K562 (cell line): ENCODE measurements around the gene CPTP. TPM values are rescaled to one million over a fixed set of nuclear protein-coding genes. Genes with fewer than 3 reads are reported as not detected.

Source experiments
- ARID2 ChIP-seq: fragments of 450-650 bp; IDR thresholded peaks from 2 replicates; pipeline ENCODE4 v1.6.1; 2017; ENCODE audit warnings: antibody characterized with exemption, mild to moderate bottlenecking
- CBFA2T2 ChIP-seq: fragments of 450-650 bp; conservative IDR thresholded peaks from 2 replicates; pipeline ENCODE4 v1.6.1; 2017; ENCODE audit warnings: mild to moderate bottlenecking
- CHD2 ChIP-seq: IDR thresholded peaks from 2 replicates; pipeline ENCODE4 v1.6.1; 2011; ENCODE audit warnings: low read depth, low read length
- EGR1 ChIP-seq: fragments of 450-650 bp; conservative IDR thresholded peaks from 2 replicates; pipeline ENCODE4 v1.6.1; 2017; ENCODE audit warnings: mild to moderate bottlenecking
- MIER1 ChIP-seq: fragments of 450-650 bp; IDR thresholded peaks from 2 replicates; pipeline ENCODE4 v1.6.1; 2016; ENCODE audit warnings: antibody characterized with exemption, mild to moderate bottlenecking, low read depth
- NR4A1 ChIP-seq, 2 experiments: fragments of 250-450 bp in 1 of 2; fragments of 450-650 bp in 1 of 2; sonication (Bioruptor Pico) in 1 of 2; IDR thresholded peaks; 2 replicates each; pipeline versions ENCODE4 v1.4.0 to v1.6.1; 2016 to 2020; ENCODE audit warnings: mild to moderate bottlenecking in 2 of 2, missing compliant biosample characterization in 1 of 2, missing genetic modification characterization in 1 of 2, moderate library complexity in 1 of 2
- RBBP5 ChIP-seq: fragments of 200-600 bp; sonication (generic); IDR thresholded peaks from 2 replicates; pipeline ENCODE4 v1.6.1; 2012; ENCODE audit warnings: borderline replicate concordance, mild to moderate bottlenecking, low read length, control low read depth, inconsistent platforms; ENCODE audit not compliant: insufficient read depth, poor library complexity, severe bottlenecking
- SMC3 ChIP-seq: conservative IDR thresholded peaks from 2 replicates; pipeline ENCODE4 v1.6.1; 2011; ENCODE audit warnings: low read depth, low read length, improper control_type of control experiment; ENCODE audit not compliant: insufficient read depth
- TOE1 ChIP-seq, 2 experiments: fragments of 450-650 bp in 1 of 2; sonication (generic) in 1 of 2; formaldehyde crosslinking in 1 of 2; IDR thresholded peaks; 2 replicates each; pipeline versions ENCODE4 v1.7.1 to v1.8.0; 2016 to 2022; ENCODE audit warnings: borderline replicate concordance in 2 of 2, mild to moderate bottlenecking in 2 of 2, antibody characterized with exemption in 1 of 2, inconsistent platforms in 1 of 2, low read depth in 1 of 2, missing genetic modification reagents in 1 of 2, moderate library complexity in 1 of 2
- YY1 ChIP-seq, 3 experiments: IDR thresholded peaks; 2 replicates each; pipeline ENCODE4 v1.6.1; 2011; ENCODE audit warnings: low read length in 2 of 3, mild to moderate bottlenecking in 2 of 3, moderate library complexity in 2 of 3, borderline replicate concordance in 1 of 3, control low read depth in 1 of 3, low read depth in 1 of 3; ENCODE audit not compliant: insufficient read depth in 3 of 3, insufficient replicate concordance in 2 of 3, control insufficient read depth in 1 of 3, insufficient read length in 1 of 3; ENCODE audit errors: extremely low read depth in 1 of 3
- ZBTB17 ChIP-seq: fragments of 450-650 bp; formaldehyde crosslinking; IDR thresholded peaks from 2 replicates; pipeline ENCODE4 v1.4.0; 2020; ENCODE audit warnings: mild to moderate bottlenecking
- ZNF124 ChIP-seq: sonication (generic); formaldehyde crosslinking; IDR thresholded peaks from 2 replicates; pipeline ENCODE4 v1.8.1; 2022; ENCODE audit warnings: missing genetic modification reagents
- ZNF431 ChIP-seq: sonication (generic); formaldehyde crosslinking; IDR thresholded peaks from 2 replicates; pipeline ENCODE4 v1.8.0; 2022; ENCODE audit warnings: mild to moderate bottlenecking, missing genetic modification reagents
- polyA plus RNA-seq, 8 experiments: library from polyadenylated mRNA; depleted of rRNA in 4 of 8; stranded (reverse) in 5 of 8; unstranded in 3 of 8; fragments of >200 nt; fragmentation: Nextera tagmentation in 2 of 8; fragmentation: Illumina TruSeq in 1 of 8; extraction: Ambion mirVana in 2 of 8; extraction: Trizol in 1 of 8; gene quantifications; 2 replicates each; pipeline versions ENCODE4 v1.2.1 to v1.2.3, GENCODE V29; 2011 to 2014; ENCODE audit warnings: inconsistent platforms in 1 of 8, missing spikeins in 1 of 8
- total RNA-seq, 7 experiments: library from RNA; depleted of rRNA in 6 of 7; stranded (reverse); fragments of >200 nt in 6 of 7; fragmentation: Illumina TruSeq in 2 of 7; extraction: Trizol in 2 of 7; gene quantifications; 2 replicates each; pipeline versions ENCODE4 v1.2.1 to v1.2.3, GENCODE V29; 2011 to 2021; ENCODE audit warnings: low replicate concordance in 1 of 7
- TF ChIP-seq, protein P1 (sequence below): sonication (generic); formaldehyde crosslinking; IDR thresholded peaks from 2 replicates; pipeline ENCODE4 v1.8.0; 2023; ENCODE audit warnings: missing genetic modification reagents, mild to moderate bottlenecking, borderline replicate concordance
- TF ChIP-seq, protein P2 (sequence below): fragments of 450-650 bp; IDR thresholded peaks from 2 replicates; pipeline ENCODE4 v1.6.1; 2018; ENCODE audit warnings: mild to moderate bottlenecking, low read depth; ENCODE audit not compliant: partially characterized antibody
- TF ChIP-seq, protein P3 (sequence below): IDR thresholded peaks from 2 replicates; pipeline ENCODE4 v1.6.1; 2012; ENCODE audit warnings: low read depth, low read length, improper control_type of control experiment, borderline replicate concordance
- TF ChIP-seq, protein P4 (sequence below): sonication (generic); formaldehyde crosslinking; IDR thresholded peaks from 2 replicates; pipeline ENCODE4 v1.9.0; 2022; ENCODE audit warnings: mild to moderate bottlenecking, missing genetic modification reagents

Gene CPTP
- total and polyA plus RNA-seq, 9 of the 15 experiments (the other 6 are each of a cell fraction or from before 2014, with no cell fraction given): 0.11 to 25.8 (median 3.5) TPM

DNA sequence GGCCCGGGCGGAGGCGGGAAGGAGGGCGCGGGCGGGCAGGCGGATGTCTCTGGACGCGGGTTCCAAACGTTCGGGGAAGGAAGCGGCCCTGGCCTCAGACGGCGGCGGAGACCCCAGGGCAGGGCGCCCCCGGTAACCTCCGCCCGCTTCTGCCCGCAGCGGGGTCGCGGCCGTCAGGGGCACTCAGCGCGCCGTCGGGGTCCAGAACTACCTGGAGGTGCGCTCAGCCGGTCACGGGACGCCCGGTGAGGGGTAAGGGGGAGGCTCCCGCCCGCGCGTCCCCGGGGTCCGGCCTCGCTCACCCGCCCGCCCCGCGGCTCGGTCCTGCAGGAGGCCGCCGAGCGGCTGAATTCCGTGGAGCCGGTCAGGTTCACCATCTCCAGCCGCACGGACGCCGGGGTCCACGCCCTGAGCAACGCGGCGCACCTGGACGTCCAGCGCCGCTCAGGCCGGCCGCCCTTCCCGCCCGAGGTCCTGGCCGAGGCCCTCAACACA lies 15.8 kb upstream of the CPTP start (continued):
- TF ChIP-seq, protein P1, sequence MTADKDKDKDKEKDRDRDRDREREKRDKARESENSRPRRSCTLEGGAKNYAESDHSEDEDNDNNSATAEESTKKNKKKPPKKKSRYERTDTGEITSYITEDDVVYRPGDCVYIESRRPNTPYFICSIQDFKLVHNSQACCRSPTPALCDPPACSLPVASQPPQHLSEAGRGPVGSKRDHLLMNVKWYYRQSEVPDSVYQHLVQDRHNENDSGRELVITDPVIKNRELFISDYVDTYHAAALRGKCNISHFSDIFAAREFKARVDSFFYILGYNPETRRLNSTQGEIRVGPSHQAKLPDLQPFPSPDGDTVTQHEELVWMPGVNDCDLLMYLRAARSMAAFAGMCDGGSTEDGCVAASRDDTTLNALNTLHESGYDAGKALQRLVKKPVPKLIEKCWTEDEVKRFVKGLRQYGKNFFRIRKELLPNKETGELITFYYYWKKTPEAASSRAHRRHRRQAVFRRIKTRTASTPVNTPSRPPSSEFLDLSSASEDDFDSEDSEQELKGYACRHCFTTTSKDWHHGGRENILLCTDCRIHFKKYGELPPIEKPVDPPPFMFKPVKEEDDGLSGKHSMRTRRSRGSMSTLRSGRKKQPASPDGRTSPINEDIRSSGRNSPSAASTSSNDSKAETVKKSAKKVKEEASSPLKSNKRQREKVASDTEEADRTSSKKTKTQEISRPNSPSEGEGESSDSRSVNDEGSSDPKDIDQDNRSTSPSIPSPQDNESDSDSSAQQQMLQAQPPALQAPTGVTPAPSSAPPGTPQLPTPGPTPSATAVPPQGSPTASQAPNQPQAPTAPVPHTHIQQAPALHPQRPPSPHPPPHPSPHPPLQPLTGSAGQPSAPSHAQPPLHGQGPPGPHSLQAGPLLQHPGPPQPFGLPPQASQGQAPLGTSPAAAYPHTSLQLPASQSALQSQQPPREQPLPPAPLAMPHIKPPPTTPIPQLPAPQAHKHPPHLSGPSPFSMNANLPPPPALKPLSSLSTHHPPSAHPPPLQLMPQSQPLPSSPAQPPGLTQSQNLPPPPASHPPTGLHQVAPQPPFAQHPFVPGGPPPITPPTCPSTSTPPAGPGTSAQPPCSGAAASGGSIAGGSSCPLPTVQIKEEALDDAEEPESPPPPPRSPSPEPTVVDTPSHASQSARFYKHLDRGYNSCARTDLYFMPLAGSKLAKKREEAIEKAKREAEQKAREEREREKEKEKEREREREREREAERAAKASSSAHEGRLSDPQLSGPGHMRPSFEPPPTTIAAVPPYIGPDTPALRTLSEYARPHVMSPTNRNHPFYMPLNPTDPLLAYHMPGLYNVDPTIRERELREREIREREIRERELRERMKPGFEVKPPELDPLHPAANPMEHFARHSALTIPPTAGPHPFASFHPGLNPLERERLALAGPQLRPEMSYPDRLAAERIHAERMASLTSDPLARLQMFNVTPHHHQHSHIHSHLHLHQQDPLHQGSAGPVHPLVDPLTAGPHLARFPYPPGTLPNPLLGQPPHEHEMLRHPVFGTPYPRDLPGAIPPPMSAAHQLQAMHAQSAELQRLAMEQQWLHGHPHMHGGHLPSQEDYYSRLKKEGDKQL (CRISPR knock-in tag): no peak
- TF ChIP-seq EGR1: peak; percentile 77
- TF ChIP-seq ARID2: no peak
- TF ChIP-seq, protein P2, sequence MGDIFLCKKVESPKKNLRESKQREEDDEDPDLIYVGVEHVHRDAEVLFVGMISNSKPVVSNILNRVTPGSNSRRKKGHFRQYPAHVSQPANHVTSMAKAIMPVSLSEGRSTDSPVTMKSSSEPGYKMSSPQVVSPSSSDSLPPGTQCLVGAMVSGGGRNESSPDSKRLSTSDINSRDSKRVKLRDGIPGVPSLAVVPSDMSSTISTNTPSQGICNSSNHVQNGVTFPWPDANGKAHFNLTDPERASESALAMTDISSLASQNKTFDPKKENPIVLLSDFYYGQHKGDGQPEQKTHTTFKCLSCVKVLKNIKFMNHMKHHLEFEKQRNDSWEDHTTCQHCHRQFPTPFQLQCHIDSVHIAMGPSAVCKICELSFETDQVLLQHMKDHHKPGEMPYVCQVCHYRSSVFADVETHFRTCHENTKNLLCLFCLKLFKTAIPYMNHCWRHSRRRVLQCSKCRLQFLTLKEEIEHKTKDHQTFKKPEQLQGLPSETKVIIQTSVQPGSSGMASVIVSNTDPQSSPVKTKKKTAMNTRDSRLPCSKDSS: no peak
- TF ChIP-seq MIER1: no peak
- peak; percentile 41; the same call in 1 of the 2 replicates for TF ChIP-seq ZBTB17 (CRISPR knock-in tag)
- TF ChIP-seq, protein P3, sequence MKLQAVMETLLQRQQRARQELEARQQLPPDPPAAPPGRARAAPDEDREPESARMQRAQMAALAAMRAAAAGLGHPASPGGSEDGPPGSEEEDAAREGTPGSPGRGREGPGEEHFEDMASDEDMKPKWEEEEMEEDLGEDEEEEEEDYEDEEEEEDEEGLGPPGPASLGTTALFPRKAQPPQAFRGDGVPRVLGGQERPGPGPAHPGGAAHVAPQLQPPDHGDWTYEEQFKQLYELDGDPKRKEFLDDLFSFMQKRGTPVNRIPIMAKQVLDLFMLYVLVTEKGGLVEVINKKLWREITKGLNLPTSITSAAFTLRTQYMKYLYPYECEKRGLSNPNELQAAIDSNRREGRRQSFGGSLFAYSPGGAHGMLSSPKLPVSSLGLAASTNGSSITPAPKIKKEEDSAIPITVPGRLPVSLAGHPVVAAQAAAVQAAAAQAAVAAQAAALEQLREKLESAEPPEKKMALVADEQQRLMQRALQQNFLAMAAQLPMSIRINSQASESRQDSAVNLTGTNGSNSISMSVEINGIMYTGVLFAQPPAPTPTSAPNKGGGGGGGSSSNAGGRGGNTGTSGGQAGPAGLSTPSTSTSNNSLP: no peak
- peak; percentile 29 for TF ChIP-seq RBBP5
- TF ChIP-seq ZNF431: no peak
- no peak for TF ChIP-seq NR4A1 (CRISPR knock-in tag; IDR thresholded peaks at IDR 0.05)
- TF ChIP-seq NR4A1 (tag; IDR thresholded peaks at IDR 0.05): no peak
- TF ChIP-seq, protein P4, sequence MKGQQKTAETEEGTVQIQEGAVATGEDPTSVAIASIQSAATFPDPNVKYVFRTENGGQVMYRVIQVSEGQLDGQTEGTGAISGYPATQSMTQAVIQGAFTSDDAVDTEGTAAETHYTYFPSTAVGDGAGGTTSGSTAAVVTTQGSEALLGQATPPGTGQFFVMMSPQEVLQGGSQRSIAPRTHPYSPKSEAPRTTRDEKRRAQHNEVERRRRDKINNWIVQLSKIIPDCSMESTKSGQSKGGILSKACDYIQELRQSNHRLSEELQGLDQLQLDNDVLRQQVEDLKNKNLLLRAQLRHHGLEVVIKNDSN (CRISPR knock-in tag): 0 out of 2 replicates have a peak, but pooled peaks have one; percentile 23
- TF ChIP-seq TOE1 (IDR thresholded peaks at IDR 0.05; ENCODE audit: borderline replicate concordance): no peak
- TF ChIP-seq TOE1 (CRISPR knock-in tag; IDR thresholded peaks at IDR 0.05; ENCODE audit: borderline replicate concordance, low read depth): no peak
- TF ChIP-seq CHD2: no peak
- TF ChIP-seq CBFA2T2: no peak
- no peak for TF ChIP-seq ZNF124 (CRISPR knock-in tag)
- TF ChIP-seq YY1 (IDR thresholded peaks at IDR 0.05; ENCODE audit: borderline replicate concordance in 1 of 3, control insufficient read depth in 1 of 3, extremely low read depth in 1 of 3, insufficient read depth in 3 of 3, insufficient read length in 1 of 3, insufficient replicate concordance in 2 of 3, low read depth in 1 of 3, low read length in 2 of 3): no peak
- TF ChIP-seq SMC3: no peak
